Transverse colon (tissue), 4 donors: ENCODE results near the gene AFAP1L2. TPM values are rescaled to one million over a fixed set of nuclear protein-coding genes. Genes with fewer than 3 reads are reported as not detected.

Experiments used
- DNase-seq: peaks from one replicate; pipeline ENCODE4 v3.0.0-alpha.2; 2019
- H3K27ac ChIP-seq, 4 donors: fragments of 200-600 bp; sonication (generic); 2 replicates each; pipeline ENCODE4 v1.5.1; 2016 to 2018; ENCODE audit warnings: inconsistent platforms in 4 of 4
- H3K27me3 ChIP-seq: fragments of 200-600 bp; sonication (generic); 2 replicates; pipeline ENCODE4 v1.5.1; 2017; ENCODE audit warnings: inconsistent platforms
- H3K36me3 ChIP-seq, 4 donors: fragments of 200-600 bp; sonication (generic); 2 replicates each; pipeline ENCODE4 v1.5.1; 2017 to 2019; ENCODE audit warnings: inconsistent platforms in 4 of 4
- H3K4me1 ChIP-seq, 4 donors: fragments of 200-600 bp; sonication (generic); 2 replicates each; pipeline ENCODE4 v1.5.1; 2017 to 2020; ENCODE audit warnings: inconsistent platforms in 4 of 4
- H3K4me3 ChIP-seq, 4 donors: fragments of 200-600 bp; sonication (generic); 1 replicate in 1 of 4; 2 replicates in 3 of 4; pipeline versions ENCODE4 v1.5.1 to v1.6.1; 2017 to 2019; ENCODE audit warnings: inconsistent platforms in 4 of 4
- H3K9me3 ChIP-seq, 2 donors: fragments of 200-600 bp; sonication (generic); 2 replicates each; pipeline ENCODE4 v1.5.1; 2017 to 2019; ENCODE audit warnings: inconsistent platforms in 2 of 2
- CTCF ChIP-seq, 5 experiments: fragments of 200-600 bp in 3 of 5; fragments of 450-650 bp in 2 of 5; sonication (generic) in 3 of 5; IDR thresholded peaks; 1 replicate in 2 of 5; 2 replicates in 3 of 5; pipeline ENCODE4 v1.5.1; 2016 to 2017; ENCODE audit warnings: antibody characterized with exemption in 5 of 5, inconsistent platforms in 3 of 5, mild to moderate bottlenecking in 2 of 5, moderate library complexity in 1 of 5
- EP300 ChIP-seq: sonication (generic); formaldehyde crosslinking; IDR thresholded peaks from one replicate; pipeline ENCODE4 v1.6.1; 2017; ENCODE audit warnings: antibody characterized with exemption, low read depth
- POLR2A ChIP-seq: fragments of 450-650 bp; IDR thresholded peaks from one replicate; pipeline ENCODE4 v1.6.1; 2016; ENCODE audit warnings: antibody characterized with exemption, mild to moderate bottlenecking, moderate library complexity
- POLR2AphosphoS5 ChIP-seq, 3 donors: sonication (generic); formaldehyde crosslinking; IDR thresholded peaks; one replicate each; pipeline ENCODE4 v1.6.1; 2016; ENCODE audit warnings: antibody characterized with exemption in 3 of 3
- WGBS, 2 donors: methylation state at CpG; one replicate each; pipeline ENCODE4 v1.1.5; 2018; ENCODE audit warnings: low coverage in 1 of 2; 5-methylcytosine and 5-hydroxymethylcytosine counted together
- in situ Hi-C, 4 donors: fragments of 200-750 bp; cut with MboI; loops; one replicate each; pipeline versions ENCODE4 v1.15.0 to v1.15.1; 2017; ENCODE audit warnings: low sequenced_read_pairs in 3 of 4, low pct_ligation_motif_present in 1 of 4, low pct_unique_long_range_greater_than_20kb in 1 of 4
- intact Hi-C: fragments of 100-400 bp; cut with DNase I; formaldehyde crosslinking; loops from one replicate; pipeline ENCODE4 v1.15.1; 2023; ENCODE audit warnings: low total_unique reads
- total RNA-seq, 4 donors: library from RNA; depleted of rRNA; stranded (reverse); fragments of >200 nt; gene quantifications; one replicate each; pipeline ENCODE4 v1.1.0, GENCODE V29; 2016

The AFAP1L2 gene
- total RNA-seq, 4 donors from 2014 or later: 12.2 to 42.6 (median 13.2) TPM

- H3K27me3 ChIP-seq: no peaks in the 10 kb centered on the region
- no peak overlapping the region for H3K27ac ChIP-seq
- TF ChIP-seq POLR2AphosphoS5 (IDR thresholded peaks at IDR 0.05): no peak
- H3K4me1 ChIP-seq: no peaks in the 10 kb centered on the region
- intact Hi-C loops: loop anchor here (5.0 kb wide), 1 partner anchor 135 kb away; no protein-coding TSS in a partner anchor
- no peak for DNase-seq
- peaks cover 0 to 43% (median 11%) of the 10 kb centered on the region in 4 donors for H3K36me3 ChIP-seq
- WGBS, 2 donors: 84 to 94% methylated on average over 2 of the region's 2 CpGs
- no peak overlapping the region for H3K4me3 ChIP-seq
- in situ Hi-C loops: loop anchor here in 3 of 4 donors (10.0 to 25.0 kb wide), 2 partner anchors 122 to 125 kb away; no protein-coding TSS in a partner anchor
- no peaks in the 10 kb centered on the region for H3K9me3 ChIP-seq
These were observed 32.6 kb upstream of the AFAP1L2 start for GRCh38 chr10:114436941-114437340.

- intact Hi-C loops: no loop called here
- in situ Hi-C loops: loop anchor here in 3 of 4 donors (10.0 to 25.0 kb wide), 2 partner anchors 118 to 120 kb away; no protein-coding TSS in a partner anchor
- Histone ChIP-seq H3K9me3 (no peaks in the 10 kb centered on the region), H3K4me1 (no peaks in the 10 kb centered on the region), H3K4me3 (no peak overlapping the region), H3K36me3 (peaks cover 0 to 24% (median 4%) of the 10 kb centered on the region in 4 donors), H3K27ac (no peak overlapping the region), H3K27me3 (no peaks in the 10 kb centered on the region)
- WGBS, 2 donors: 80 to 90% methylated on average over 4 of the region's 4 CpGs
- TF ChIP-seq POLR2A (no peak), CTCF (IDR thresholded peaks at IDR 0.05) (no peak), EP300 (no peak), POLR2AphosphoS5 (IDR thresholded peaks at IDR 0.05) (no peak)
- DNase-seq: no peak
These were observed 28.3 kb upstream of the AFAP1L2 start for GRCh38 chr10:114432566-114433093.

- H3K4me3 ChIP-seq: no peak overlapping the region
- H3K27me3 ChIP-seq: no peaks in the 10 kb centered on the region
- no peak for DNase-seq
- H3K4me1 ChIP-seq: no peaks in the 10 kb centered on the region
- peaks cover 0 to 20% (median 4%) of the 10 kb centered on the region in 4 donors for H3K36me3 ChIP-seq
- intact Hi-C loops (no loop called here), in situ Hi-C loops (loop anchor here in 3 of 4 donors (10.0 to 25.0 kb wide), 2 partner anchors 117 to 119 kb away; no protein-coding TSS in a partner anchor)
- 87 to 89% methylated on average over 3 to 4 of the region's 4 CpGs for WGBS, 2 donors
- H3K9me3 ChIP-seq: no peaks in the 10 kb centered on the region
- TF ChIP-seq POLR2A (no peak), CTCF (IDR thresholded peaks at IDR 0.05) (no peak), POLR2AphosphoS5 (IDR thresholded peaks at IDR 0.05) (no peak), EP300 (no peak)
- no peak overlapping the region for H3K27ac ChIP-seq
These were observed 27.3 kb upstream of the AFAP1L2 start for GRCh38 chr10:114431414-114432135.

- Histone ChIP-seq H3K36me3 (peaks cover 0 to 13% (median 2%) of the 10 kb centered on the region in 4 donors), H3K4me3 (no peak overlapping the region), H3K27ac (no peak overlapping the region), H3K9me3 (no peaks in the 10 kb centered on the region), H3K4me1 (no peaks in the 10 kb centered on the region), H3K27me3 (no peaks in the 10 kb centered on the region)
- TF ChIP-seq POLR2AphosphoS5 (IDR thresholded peaks at IDR 0.05): no peak
- TF ChIP-seq POLR2A: no peak
- TF ChIP-seq EP300: no peak
- no peak for TF ChIP-seq CTCF (IDR thresholded peaks at IDR 0.05)
- in situ Hi-C loops (loop anchor here in 3 of 4 donors (10.0 to 25.0 kb wide), 2 partner anchors 116 to 119 kb away; no protein-coding TSS in a partner anchor), intact Hi-C loops (no loop called here)
- WGBS, 2 donors: 94 to 98% methylated on average over 7 to 12 of the region's 12 CpGs
- DNase-seq: no peak
These were observed 26.5 kb upstream of the AFAP1L2 start for GRCh38 chr10:114430688-114431413.
